Pancreas (tissue), 10 donors: ENCODE results near the gene ARF1. TPM values are rescaled to one million over a fixed set of nuclear protein-coding genes. Genes with fewer than 3 reads are reported as not detected.
A peak's percentile ranks its signal among the peaks of the same experiment; 100 is the strongest.

ENCODE experiments used
- ATAC-seq, 4 donors: fragments of 200-7000 bp; cut with Tn5 transposase; one replicate each; pipeline versions ENCODE4 v1.8.0 to v1.9.1; 2020; ENCODE audit warnings: mild to moderate bottlenecking in 4 of 4, moderate library complexity in 4 of 4
- DNase-seq, 6 donors: peaks; one replicate each; pipeline ENCODE4 v3.0.0-alpha.2; 2020
- FAIRE-seq: peaks from 2 replicates; lab custom pipeline; 2012; peaks lifted over from hg19 to GRCh38; lab: Jason Lieb, UNC
- H3K27ac ChIP-seq, 4 donors: fragments of 200-600 bp; sonication (generic); 1 replicate in 3 of 4; 2 replicates in 1 of 4; pipeline versions ENCODE4 v1.5.0 to v1.8.0; 2020
- H3K27me3 ChIP-seq, 4 donors: fragments of 200-600 bp; one replicate each; pipeline ENCODE4 v1.8.0; 2021
- H3K36me3 ChIP-seq, 3 donors: fragments of 200-600 bp; sonication (generic) in 1 of 3; one replicate each; pipeline versions ENCODE4 v1.5.0 to v1.8.0; 2020 to 2021
- H3K4me1 ChIP-seq, 3 donors: fragments of 200-600 bp; one replicate each; pipeline ENCODE4 v1.8.0; 2021
- H3K4me3 ChIP-seq, 4 donors: fragments of 200-600 bp; sonication (generic) in 2 of 4; one replicate each; pipeline versions ENCODE4 v1.5.0 to v1.8.0; 2020 to 2021
- H3K9me3 ChIP-seq, 4 donors: fragments of 200-600 bp; one replicate each; pipeline ENCODE4 v1.8.0; 2021
- WGBS, 2 donors: extraction: QIAGEN DNeasy Blood & Tissue Kit; methylation state at CpG; one replicate each; pipeline ENCODE4 v1.1.7; 2013; 5-methylcytosine and 5-hydroxymethylcytosine counted together
- intact Hi-C, 3 donors: fragments of 100-400 bp; cut with DNase I; formaldehyde crosslinking; loops; one replicate each; pipeline versions ENCODE4 v1.11.1 to v1.14.2; 2022
- polyA plus RNA-seq, 2 donors: library from polyadenylated mRNA; stranded (reverse); fragments of 200-250 nt; gene quantifications; one replicate each; pipeline ENCODE4 v1.2.3, GENCODE V29; 2013
- total RNA-seq, 6 donors: library from RNA; stranded (reverse); fragmentation: NEBNext Ultra II Directional in 4 of 6; extraction: Animal tissue kit (Norgen Biotek cat#: 25700) in 4 of 6; gene quantifications; one replicate each; pipeline versions ENCODE4 v1.2.1 to v1.2.4, GENCODE V29; 2021 to 2023
- TF ChIP-seq, protein P1 (sequence below), 4 donors: fragments of 200-600 bp; sonication (generic) in 3 of 4; IDR thresholded peaks; one replicate each; pipeline versions ENCODE4 v1.5.0 to v1.8.0; 2021; ENCODE audit warnings: antibody characterized with exemption in 4 of 4
- donor health status: healthy with polysubstance abuse.
- donor health status: DM: no; HTN: no; CAD: no; lungs with moderate emphysema.
- donor health status: DM: no; HTN: no; CAD: no.
- donor health status: control.
- donor health status: control.
- donor health status: Bipolar disorder and iron deficiency.
- donor health status: DM: yes; HTN: yes; CAD: no.
- donor health status: DM: no; HTN: no; CAD: no.
- donor health status: DM: no; HTN: no; CAD: no.
- donor health status: DM: yes; HTN: yes; CAD: no.

Gene ARF1
- total and polyA plus RNA-seq, 8 donors = 160 to 251 (median 205) TPM

DNA sequence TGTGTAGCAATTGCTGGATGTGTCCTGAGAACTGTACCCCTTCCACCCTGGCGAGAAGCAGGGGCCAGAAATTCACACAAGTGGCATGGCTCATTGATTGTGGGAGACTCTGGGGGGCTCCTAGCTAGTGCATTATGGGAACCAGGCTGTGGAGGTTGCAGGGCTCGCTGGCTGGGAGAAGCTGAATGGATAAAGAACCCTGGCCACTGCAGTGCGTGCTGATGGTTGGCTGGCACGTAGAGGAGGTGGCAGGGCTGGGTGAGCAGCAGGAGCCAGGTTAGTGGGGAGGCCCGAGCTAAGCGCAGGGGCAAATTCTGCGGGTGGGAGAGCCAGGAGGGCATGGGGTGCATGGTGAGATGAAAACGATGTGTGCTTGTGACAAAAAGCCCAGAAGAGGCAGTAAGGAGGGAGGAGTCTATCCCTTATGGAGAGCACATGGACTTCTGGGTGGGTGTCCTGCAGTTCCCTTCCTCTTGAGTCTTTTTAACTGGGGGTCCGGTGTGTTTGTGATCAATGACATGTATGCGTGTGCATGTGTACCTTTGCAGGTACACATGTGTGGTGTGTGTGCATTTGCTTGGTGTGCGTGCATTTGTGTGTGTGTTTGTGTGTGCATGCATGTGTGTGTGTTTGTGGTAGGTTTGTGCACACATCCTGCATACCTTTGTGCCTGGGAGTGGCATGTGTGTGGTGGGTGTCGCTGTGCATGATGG, 61.1 kb downstream of the ARF1 start:
- TF ChIP-seq, protein P1, sequence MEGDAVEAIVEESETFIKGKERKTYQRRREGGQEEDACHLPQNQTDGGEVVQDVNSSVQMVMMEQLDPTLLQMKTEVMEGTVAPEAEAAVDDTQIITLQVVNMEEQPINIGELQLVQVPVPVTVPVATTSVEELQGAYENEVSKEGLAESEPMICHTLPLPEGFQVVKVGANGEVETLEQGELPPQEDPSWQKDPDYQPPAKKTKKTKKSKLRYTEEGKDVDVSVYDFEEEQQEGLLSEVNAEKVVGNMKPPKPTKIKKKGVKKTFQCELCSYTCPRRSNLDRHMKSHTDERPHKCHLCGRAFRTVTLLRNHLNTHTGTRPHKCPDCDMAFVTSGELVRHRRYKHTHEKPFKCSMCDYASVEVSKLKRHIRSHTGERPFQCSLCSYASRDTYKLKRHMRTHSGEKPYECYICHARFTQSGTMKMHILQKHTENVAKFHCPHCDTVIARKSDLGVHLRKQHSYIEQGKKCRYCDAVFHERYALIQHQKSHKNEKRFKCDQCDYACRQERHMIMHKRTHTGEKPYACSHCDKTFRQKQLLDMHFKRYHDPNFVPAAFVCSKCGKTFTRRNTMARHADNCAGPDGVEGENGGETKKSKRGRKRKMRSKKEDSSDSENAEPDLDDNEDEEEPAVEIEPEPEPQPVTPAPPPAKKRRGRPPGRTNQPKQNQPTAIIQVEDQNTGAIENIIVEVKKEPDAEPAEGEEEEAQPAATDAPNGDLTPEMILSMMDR (IDR thresholded peaks at IDR 0.05) = no peak
- DNase-seq (peak in 1 of 6 donors; percentile 22), FAIRE-seq (no peak), ATAC-seq (no peak)
- no peak overlapping the region for H3K27ac ChIP-seq
- H3K9me3 ChIP-seq = no peaks in the 10 kb centered on the region
- 80 to 89% methylated on average over 12 of the region's 12 CpGs for WGBS, 2 donors
- intact Hi-C loops = no loop called here
- no peak overlapping the region for H3K4me3 ChIP-seq
- peaks cover 11 to 25% (median 25%) of the 10 kb centered on the region in 3 donors for H3K4me1 ChIP-seq
- no peaks in the 10 kb centered on the region for H3K27me3 ChIP-seq
- peaks cover 0 to 16% (median 0%) of the 10 kb centered on the region in 3 donors for H3K36me3 ChIP-seq

DNA sequence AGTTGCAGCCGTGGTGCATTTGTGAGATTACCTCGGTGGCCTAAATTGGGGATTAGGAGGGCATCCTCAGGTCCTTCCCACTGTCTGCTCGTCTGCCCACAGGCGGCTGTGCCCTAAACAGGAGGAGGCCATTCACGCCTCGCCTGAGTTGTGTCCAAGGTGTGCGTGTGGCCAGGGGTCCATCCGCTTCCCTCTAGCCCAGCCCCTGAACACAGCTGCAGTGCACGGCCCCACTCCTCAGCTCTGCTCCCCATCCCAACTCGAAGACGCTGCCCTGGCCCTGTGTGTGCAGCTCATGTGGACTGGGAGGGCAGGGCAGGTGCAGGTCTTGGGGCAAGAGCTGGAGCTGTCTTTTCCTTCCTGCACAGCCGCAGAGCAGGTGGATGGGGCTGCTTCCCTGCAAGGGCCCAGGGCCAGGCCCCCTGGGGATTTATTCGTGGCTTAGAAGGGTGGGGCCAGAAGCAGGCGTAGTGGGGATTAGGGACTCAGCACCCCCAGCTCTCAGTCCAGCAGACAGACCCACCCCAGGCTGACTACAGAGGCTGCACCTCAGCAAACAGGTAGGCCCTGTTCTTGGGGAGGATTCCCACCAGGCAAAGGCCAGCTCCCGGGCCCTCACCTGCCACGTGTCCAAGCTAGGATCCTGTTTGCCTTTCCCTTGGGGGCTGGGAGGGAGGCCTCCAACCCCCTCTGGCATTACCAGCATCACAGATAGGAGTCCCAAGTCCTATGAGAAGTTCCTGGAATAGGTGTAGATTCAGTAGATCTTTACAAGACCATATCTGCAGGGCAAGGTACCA, 61.9 kb downstream of the ARF1 start:
- no peaks in the 10 kb centered on the region for H3K27me3 ChIP-seq
- H3K4me1 ChIP-seq = peaks cover 11 to 25% (median 25%) of the 10 kb centered on the region in 3 donors
- FAIRE-seq (no peak), DNase-seq (peak in 3 of 6 donors; percentile 11 to 18 (median 12)), ATAC-seq (no peak)
- WGBS, 2 donors = 83 to 86% methylated on average over 16 of the region's 16 CpGs
- H3K36me3 ChIP-seq = peaks cover 0 to 23% (median 0%) of the 10 kb centered on the region in 3 donors
- H3K9me3 ChIP-seq = no peaks in the 10 kb centered on the region
- intact Hi-C loops = no loop called here
- H3K4me3 ChIP-seq = no peak overlapping the region
- H3K27ac ChIP-seq = no peak overlapping the region
- TF ChIP-seq, protein P1 (IDR thresholded peaks at IDR 0.05) = no peak

DNA sequence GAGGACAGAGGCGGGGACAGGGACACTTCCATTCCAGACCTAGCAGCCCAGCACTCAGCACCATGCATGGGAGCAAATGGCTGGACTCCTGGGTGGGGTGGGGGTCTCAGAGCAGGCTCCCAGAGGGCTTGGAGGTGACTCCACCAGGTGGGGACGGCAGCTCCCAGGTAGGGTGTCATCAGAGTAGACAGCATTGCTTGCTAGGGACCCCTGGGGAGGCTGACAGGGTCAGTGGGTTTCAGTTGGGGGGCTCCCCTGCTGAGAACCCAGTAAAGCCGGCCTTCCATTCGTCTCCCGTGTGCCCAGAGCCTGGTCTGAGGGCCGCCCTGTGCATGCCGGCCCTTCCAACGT, 62.5 kb downstream of the ARF1 start:
- H3K36me3 ChIP-seq = peaks cover 0 to 23% (median 0%) of the 10 kb centered on the region in 3 donors
- 85 to 88% methylated on average over 8 of the region's 8 CpGs for WGBS, 2 donors
- FAIRE-seq = no peak
- no peak overlapping the region for H3K27ac ChIP-seq
- H3K9me3 ChIP-seq = no peaks in the 10 kb centered on the region
- TF ChIP-seq, protein P1 (IDR thresholded peaks at IDR 0.05) = no peak
- no peak overlapping the region for H3K4me3 ChIP-seq
- no peaks in the 10 kb centered on the region for H3K27me3 ChIP-seq
- DNase-seq = peak in 2 of 6 donors; percentile 13 to 22
- peaks cover 11 to 25% (median 25%) of the 10 kb centered on the region in 3 donors for H3K4me1 ChIP-seq
- ATAC-seq = no peak
- intact Hi-C loops = no loop called here

DNA sequence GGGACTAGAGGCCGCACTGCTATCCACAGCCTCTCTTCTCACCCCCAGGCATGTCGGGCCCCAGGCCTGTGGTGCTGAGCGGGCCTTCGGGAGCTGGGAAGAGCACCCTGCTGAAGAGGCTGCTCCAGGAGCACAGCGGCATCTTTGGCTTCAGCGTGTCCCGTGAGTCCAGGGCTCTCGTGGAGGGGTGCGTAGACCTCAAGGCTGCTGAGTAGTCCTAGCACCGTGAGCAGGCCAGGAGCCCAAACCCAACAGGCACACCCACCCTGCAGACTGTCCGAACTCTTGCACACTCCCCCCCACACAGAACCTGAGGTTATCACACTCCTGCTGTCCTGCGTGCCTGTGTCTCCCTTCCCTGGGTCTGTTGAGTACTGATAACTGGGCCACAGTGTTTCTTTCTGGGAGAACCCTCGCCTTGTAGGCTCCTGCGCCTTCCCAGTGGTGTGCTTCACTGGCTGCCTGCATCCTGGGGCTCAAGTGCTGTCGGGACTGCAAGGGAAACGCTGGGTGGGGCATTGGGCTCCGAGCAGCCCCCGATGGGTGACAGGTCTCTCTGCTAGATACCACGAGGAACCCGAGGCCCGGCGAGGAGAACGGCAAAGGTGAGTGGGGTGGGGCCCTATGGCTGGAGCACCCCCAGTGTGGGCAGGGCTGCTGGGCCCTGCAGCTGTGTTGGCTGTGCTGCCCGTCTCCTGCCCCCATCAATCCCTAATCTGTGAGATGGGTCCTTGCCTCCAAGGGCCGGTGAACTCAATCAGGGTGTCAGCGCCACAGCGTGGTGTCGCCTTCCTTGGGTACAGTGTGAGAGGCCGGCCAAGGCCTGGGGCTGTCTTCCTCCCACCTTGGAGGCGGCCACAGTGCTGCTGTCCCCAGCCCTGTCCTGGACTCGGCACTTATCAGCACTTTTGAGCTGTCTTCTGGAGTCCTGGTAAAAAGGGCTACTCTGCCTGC, 63.2 kb downstream of the ARF1 start:
- no peak for ATAC-seq
- no peak for FAIRE-seq
- no peaks in the 10 kb centered on the region for H3K27me3 ChIP-seq
- intact Hi-C loops = no loop called here
- peaks cover 11 to 25% (median 25%) of the 10 kb centered on the region in 3 donors for H3K4me1 ChIP-seq
- TF ChIP-seq, protein P1 (IDR thresholded peaks at IDR 0.05) = no peak
- DNase-seq = peak in 3 of 6 donors; percentile 16 to 70 (median 29)
- WGBS, 2 donors = 87 to 89% methylated on average over 27 to 31 of the region's 31 CpGs
- no peak overlapping the region for H3K27ac ChIP-seq
- no peaks in the 10 kb centered on the region for H3K9me3 ChIP-seq
- no peak overlapping the region for H3K4me3 ChIP-seq
- peaks cover 0 to 23% (median 0%) of the 10 kb centered on the region in 3 donors for H3K36me3 ChIP-seq
